Activated CD4-positive, alpha-beta memory T cell treated with anti-CD3 and anti-CD28 coated beads for 36 hours (primary cell): ENCODE measurements around the gene KCNQ1OT1. TPM values are rescaled to one million over a fixed set of nuclear protein-coding genes. Genes with fewer than 3 reads are reported as not detected.
A peak's percentile ranks its signal among the peaks of the same experiment; 100 is the strongest.

Experiments
- CTCF ChIA-PET: fragments of 350-600 bp; sonication (Branson Sonifier 250); formaldehyde crosslinking; loops from one replicate; lab custom pipeline; 2021; ENCODE audit warnings: antibody characterized with exemption, inconsistent platforms; lab: Charles Lee
- POLR2A ChIA-PET: fragments of 350-600 bp; sonication (Branson Sonifier 250); formaldehyde crosslinking; loops from one replicate; lab custom pipeline; 2021; ENCODE audit warnings: antibody characterized with exemption; lab: Charles Lee
- DNase-seq: peaks from one replicate; pipeline ENCODE4 v3.0.0-alpha.2; 2020
- H3K27ac Mint-ChIP-seq: one replicate; pipeline ENCODE4 v1.8.0; 2021; ENCODE audit warnings: mixed read lengths
- H3K27me3 Mint-ChIP-seq: one replicate; pipeline ENCODE4 v1.8.0; 2021; ENCODE audit warnings: mixed read lengths
- H3K36me3 Mint-ChIP-seq: one replicate; pipeline ENCODE4 v1.8.0; 2021; ENCODE audit warnings: mixed read lengths
- H3K4me1 Mint-ChIP-seq: one replicate; pipeline ENCODE4 v1.8.0; 2021; ENCODE audit warnings: low read depth, mixed read lengths
- H3K4me3 Mint-ChIP-seq: one replicate; pipeline ENCODE4 v1.8.0; 2021; ENCODE audit warnings: mild to moderate bottlenecking, mixed read lengths
- H3K9me3 Mint-ChIP-seq: one replicate; pipeline ENCODE4 v1.8.0; 2021; ENCODE audit warnings: mixed read lengths
- intact Hi-C: fragments of 100-400 bp; cut with micrococcal nuclease; formaldehyde crosslinking; loops from one replicate; pipeline ENCODE4 v1.15.1; 2023
- total RNA-seq, 2 experiments: library from RNA; stranded (reverse); gene quantifications; one replicate each; pipeline ENCODE4 v1.2.3, GENCODE V29; 2021

KCNQ1OT1 gene
- total RNA-seq, 2 experiments from 2014 or later = 0.19 TPM

GRCh38 chr11:2591805-2592204, 108.0 kb downstream of the KCNQ1OT1 start:
- no peak for DNase-seq
- no peak overlapping the region for H3K4me3 Mint-ChIP-seq
- H3K36me3 Mint-ChIP-seq = peaks cover 35% of the 10 kb centered on the region
- POLR2A ChIA-PET = no interaction called here
- no peaks in the 10 kb centered on the region for H3K27me3 Mint-ChIP-seq
- H3K27ac Mint-ChIP-seq = no peak overlapping the region
- CTCF ChIA-PET = no interaction called here
- H3K9me3 Mint-ChIP-seq = peaks cover 4% of the 10 kb centered on the region
- intact Hi-C loops = no loop called here
- H3K4me1 Mint-ChIP-seq = no peaks in the 10 kb centered on the region

GRCh38 chr11:2590965-2591754, 108.6 kb downstream of the KCNQ1OT1 start:
- H3K36me3 Mint-ChIP-seq = peaks cover 32% of the 10 kb centered on the region
- H3K27ac Mint-ChIP-seq = no peak overlapping the region
- no peak overlapping the region for H3K4me3 Mint-ChIP-seq
- no peaks in the 10 kb centered on the region for H3K27me3 Mint-ChIP-seq
- no peaks in the 10 kb centered on the region for H3K9me3 Mint-ChIP-seq
- H3K4me1 Mint-ChIP-seq = no peaks in the 10 kb centered on the region
- ChIA-PET POLR2A (no interaction called here), CTCF (no interaction called here)
- no peak for DNase-seq
- intact Hi-C loops = no loop called here

- H3K27me3 Mint-ChIP-seq = no peaks in the 10 kb centered on the region
- intact Hi-C loops = no loop called here
- H3K9me3 Mint-ChIP-seq = no peaks in the 10 kb centered on the region
- no peaks in the 10 kb centered on the region for H3K4me1 Mint-ChIP-seq
- DNase-seq = peak; percentile 5
- H3K27ac Mint-ChIP-seq = no peak overlapping the region
- POLR2A ChIA-PET = no interaction called here
- H3K36me3 Mint-ChIP-seq = peaks cover 26% of the 10 kb centered on the region
- H3K4me3 Mint-ChIP-seq = no peak overlapping the region
- CTCF ChIA-PET = no interaction called here
Observed at GRCh38 chr11:2590131-2590964, 109.4 kb downstream of the KCNQ1OT1 start.

GRCh38 chr11:2589538-2589934, 110.3 kb downstream of the KCNQ1OT1 start:
- Mint-ChIP-seq H3K4me3 (no peak overlapping the region), H3K4me1 (no peaks in the 10 kb centered on the region), H3K27me3 (no peaks in the 10 kb centered on the region), H3K27ac (no peak overlapping the region), H3K9me3 (no peaks in the 10 kb centered on the region), H3K36me3 (peaks cover 22% of the 10 kb centered on the region)
- CTCF ChIA-PET = no interaction called here
- DNase-seq = peak; percentile 1
- intact Hi-C loops = no loop called here
- POLR2A ChIA-PET = no interaction called here

- H3K9me3 Mint-ChIP-seq = no peaks in the 10 kb centered on the region
- intact Hi-C loops = no loop called here
- H3K27ac Mint-ChIP-seq = no peak overlapping the region
- no peak overlapping the region for H3K4me3 Mint-ChIP-seq
- H3K27me3 Mint-ChIP-seq = no peaks in the 10 kb centered on the region
- peak; percentile 4 for DNase-seq
- POLR2A ChIA-PET = no interaction called here
- H3K36me3 Mint-ChIP-seq = peaks cover 16% of the 10 kb centered on the region
- H3K4me1 Mint-ChIP-seq = no peaks in the 10 kb centered on the region
- CTCF ChIA-PET = no interaction called here
Observed at GRCh38 chr11:2588809-2589537, 110.8 kb downstream of the KCNQ1OT1 start.

- H3K4me1 Mint-ChIP-seq = no peaks in the 10 kb centered on the region
- DNase-seq = peak; percentile 4
- H3K4me3 Mint-ChIP-seq = no peak overlapping the region
- no peaks in the 10 kb centered on the region for H3K9me3 Mint-ChIP-seq
- ChIA-PET POLR2A (no interaction called here), CTCF (no interaction called here)
- H3K27me3 Mint-ChIP-seq = no peaks in the 10 kb centered on the region
- intact Hi-C loops = no loop called here
- no peak overlapping the region for H3K27ac Mint-ChIP-seq
- peaks cover 9% of the 10 kb centered on the region for H3K36me3 Mint-ChIP-seq
Observed at GRCh38 chr11:2587976-2588748, 111.6 kb downstream of the KCNQ1OT1 start.

GRCh38 chr11:2587132-2587930, 112.5 kb downstream of the KCNQ1OT1 start:
- peak; percentile 3 for DNase-seq

GRCh38 chr11:2586793-2587131, 113.0 kb downstream of the KCNQ1OT1 start:
- Mint-ChIP-seq H3K4me3 (no peak overlapping the region), H3K27me3 (no peaks in the 10 kb centered on the region), H3K4me1 (no peaks in the 10 kb centered on the region), H3K27ac (no peak overlapping the region), H3K9me3 (no peaks in the 10 kb centered on the region), H3K36me3 (peaks cover 6% of the 10 kb centered on the region)
- CTCF ChIA-PET = no interaction called here
- intact Hi-C loops = no loop called here
- POLR2A ChIA-PET = no interaction called here
- peak; percentile 4 for DNase-seq

More at GRCh38 chr11:2587132-2587930, 112.5 kb downstream of the KCNQ1OT1 start:
- Mint-ChIP-seq H3K4me3 (no peak overlapping the region), H3K4me1 (no peaks in the 10 kb centered on the region), H3K27me3 (no peaks in the 10 kb centered on the region), H3K9me3 (no peaks in the 10 kb centered on the region), H3K27ac (no peak overlapping the region), H3K36me3 (peaks cover 8% of the 10 kb centered on the region)
- intact Hi-C loops = no loop called here
- POLR2A ChIA-PET = no interaction called here
- CTCF ChIA-PET = no interaction called here

- no peak overlapping the region for H3K27ac Mint-ChIP-seq
- intact Hi-C loops = no loop called here
- H3K4me3 Mint-ChIP-seq = no peak overlapping the region
- DNase-seq = peak; percentile 4
- H3K4me1 Mint-ChIP-seq = no peaks in the 10 kb centered on the region
- ChIA-PET CTCF (no interaction called here), POLR2A (no interaction called here)
- H3K36me3 Mint-ChIP-seq = peaks cover 6% of the 10 kb centered on the region
- no peaks in the 10 kb centered on the region for H3K27me3 Mint-ChIP-seq
- no peaks in the 10 kb centered on the region for H3K9me3 Mint-ChIP-seq
Observed at GRCh38 chr11:2586087-2586792, 113.6 kb downstream of the KCNQ1OT1 start.

- ChIA-PET CTCF (no interaction called here), POLR2A (no interaction called here)
- peak; percentile 7 for DNase-seq
- Mint-ChIP-seq H3K4me3 (no peak overlapping the region), H3K27me3 (no peaks in the 10 kb centered on the region), H3K27ac (no peak overlapping the region), H3K4me1 (no peaks in the 10 kb centered on the region), H3K9me3 (no peaks in the 10 kb centered on the region), H3K36me3 (peaks cover 2% of the 10 kb centered on the region)
- intact Hi-C loops = no loop called here
Observed at GRCh38 chr11:2585566-2586086, 114.2 kb downstream of the KCNQ1OT1 start.
